Activated CD8-positive, alpha-beta memory T cell treated with anti-CD3 and anti-CD28 coated beads, Interleukin-2, amount 50 U/mL, for 48 hours (primary cell): ENCODE results near the gene MT1B.

Experiments used
- DNase-seq: peaks from one replicate; pipeline ENCODE4 v3.0.0-alpha.2; 2020

The MT1B gene

GRCh38 chr16:56651586-56651985, at the start of gene MT1B:
TSS of gene MT1B (plus strand) at chr16:56651886. CDS start at chr16:56651954, 68 bp downstream.
- no peak for DNase-seq

- DNase-seq = no peak
Observed at GRCh38 chr16:56603589-56603988, 48.1 kb upstream of the MT1B start.

GRCh38 chr16:56604966-56605365, 46.7 kb upstream of the MT1B start:
- no peak for DNase-seq

- DNase-seq = no peak
Observed at GRCh38 chr16:56605475-56605874, 46.2 kb upstream of the MT1B start.

- no peak for DNase-seq
Observed at GRCh38 chr16:56606071-56606475, 45.6 kb upstream of the MT1B start.

- no peak for DNase-seq
Observed at GRCh38 chr16:56606476-56607108, 45.1 kb upstream of the MT1B start.

- DNase-seq = no peak
Observed at GRCh38 chr16:56607109-56607618, 44.5 kb upstream of the MT1B start.

GRCh38 chr16:56607675-56608042, 44.0 kb upstream of the MT1B start:
- no peak for DNase-seq

- peak; percentile 94 for DNase-seq
Observed at GRCh38 chr16:56608043-56608875, 43.4 kb upstream of the MT1B start, which contains the start of gene MT2A. TSS of gene MT2A (plus strand) at chr16:56608584. CDS start at chr16:56608656, 72 bp downstream.

GRCh38 chr16:56608876-56609462, 42.7 kb upstream of the MT1B start:
- DNase-seq = no peak

- peak; percentile 82 for DNase-seq
Observed at GRCh38 chr16:56609463-56609921, 42.2 kb upstream of the MT1B start.

- DNase-seq = peak; percentile 84
Observed at GRCh38 chr16:56610017-56610608, 41.6 kb upstream of the MT1B start.

- DNase-seq = no peak
Observed at GRCh38 chr16:56610609-56611111, 41.0 kb upstream of the MT1B start.

- DNase-seq = no peak
Observed at GRCh38 chr16:56611281-56611833, 40.3 kb upstream of the MT1B start.

- no peak for DNase-seq
Observed at GRCh38 chr16:56613706-56614105, 38.0 kb upstream of the MT1B start.

GRCh38 chr16:56614549-56614991, 37.1 kb upstream of the MT1B start:
- no peak for DNase-seq

- no peak for DNase-seq
Observed at GRCh38 chr16:56615353-56615752, 36.3 kb upstream of the MT1B start.

GRCh38 chr16:56616608-56617211, 35.0 kb upstream of the MT1B start:
- DNase-seq = no peak

GRCh38 chr16:56617212-56618085, 34.2 kb upstream of the MT1B start:
- DNase-seq = peak; percentile 84

- no peak for DNase-seq
Observed at GRCh38 chr16:56618138-56618537, 33.5 kb upstream of the MT1B start.

- no peak for DNase-seq
Observed at GRCh38 chr16:56620339-56620897, 31.3 kb upstream of the MT1B start.
